Neural cell (in vitro differentiated cells): ENCODE results near the gene PPM1L. TPM values are rescaled to one million over a fixed set of nuclear protein-coding genes. Genes with fewer than 3 reads are reported as not detected.

Experiments
- H2AFZ ChIP-seq: fragments of 200-600, 300-800 bp; sonication (generic), shearing (Covaris generic); 2 replicates; pipeline ENCODE4 v1.6.0; 2014; ENCODE audit warnings: low read depth, mild to moderate bottlenecking, antibody characterized with exemption, low read length, moderate library complexity
- H3F3A ChIP-seq: fragments of 200-600 bp; shearing (Covaris generic); 2 replicates; pipeline ENCODE4 v1.6.1; 2016; ENCODE audit warnings: mild to moderate bottlenecking, moderate library complexity, mixed read lengths, antibody characterized with exemption, low read length; ENCODE audit not compliant: insufficient read depth, poor library complexity, severe bottlenecking
- H3K27ac ChIP-seq: fragments of 200-600, 300-800 bp; sonication (generic), shearing (Covaris generic); 2 replicates; pipeline ENCODE4 v1.5.1; 2014; ENCODE audit warnings: mild to moderate bottlenecking, low read length, moderate library complexity
- H3K27me3 ChIP-seq: fragments of 300-800, 200-600 bp; sonication (generic), shearing (Covaris generic); 2 replicates; pipeline ENCODE4 v1.6.0; 2014; ENCODE audit warnings: mild to moderate bottlenecking, low read depth, low read length, moderate library complexity; ENCODE audit not compliant: insufficient read depth
- H3K36me3 ChIP-seq: fragments of 300-800, 200-600 bp; sonication (generic), shearing (Covaris generic); 2 replicates; pipeline ENCODE4 v1.5.1; 2014; ENCODE audit warnings: mild to moderate bottlenecking, antibody characterized with exemption, low read length, moderate library complexity; ENCODE audit not compliant: insufficient read depth
- H3K4me2 ChIP-seq: fragments of 300-800, 200-600 bp; sonication (generic), shearing (Covaris generic); 2 replicates; pipeline ENCODE4 v1.6.0; 2014; ENCODE audit warnings: mild to moderate bottlenecking, low read length
- H3K4me3 ChIP-seq: fragments of 300-800, 200-600 bp; sonication (generic), shearing (Covaris generic); 2 replicates; pipeline ENCODE4 v1.5.1; 2014; ENCODE audit warnings: mild to moderate bottlenecking, low read length, moderate library complexity
- H3K79me2 ChIP-seq: fragments of 200-600 bp; shearing (Covaris generic); replicated peaks from 2 replicates; pipeline ENCODE4 v1.6.0; 2014; ENCODE audit warnings: mild to moderate bottlenecking, low read length, moderate library complexity; ENCODE audit not compliant: insufficient read depth
- H3K9ac ChIP-seq: fragments of 300-800, 200-600 bp; sonication (generic), shearing (Covaris generic); 2 replicates; pipeline ENCODE4 v1.6.1; 2016; ENCODE audit warnings: mild to moderate bottlenecking, low read length, mixed read lengths
- H3K9me2 ChIP-seq: fragments of 200-600 bp; shearing (Covaris generic); 2 replicates; pipeline ENCODE4 v1.6.1; 2016; ENCODE audit warnings: mild to moderate bottlenecking, low read length, mixed read lengths; ENCODE audit not compliant: insufficient read depth
- H3K9me3 ChIP-seq: fragments of 200-600, 300-800 bp; sonication (generic), shearing (Covaris generic); 2 replicates; pipeline ENCODE4 v1.6.1; 2016; ENCODE audit warnings: mild to moderate bottlenecking, mixed run types, low read length, moderate library complexity, mixed read lengths
- H4K20me1 ChIP-seq: fragments of 200-600 bp; shearing (Covaris generic); 2 replicates; pipeline ENCODE4 v1.6.1; 2016; ENCODE audit warnings: mild to moderate bottlenecking, mixed run types; ENCODE audit not compliant: insufficient read depth
- CTCF ChIP-seq: fragments of 450-650 bp; IDR thresholded peaks from 2 replicates; pipeline ENCODE4 v1.5.1; 2014; ENCODE audit warnings: antibody characterized with exemption, mild to moderate bottlenecking, moderate library complexity; ENCODE audit not compliant: poor library complexity, severe bottlenecking
- EP300 ChIP-seq: fragments of 450-650 bp; conservative IDR thresholded peaks from 2 replicates; pipeline ENCODE4 v1.6.1; 2014; ENCODE audit warnings: antibody characterized with exemption, mild to moderate bottlenecking, moderate library complexity; ENCODE audit not compliant: poor library complexity, severe bottlenecking
- EZH2 ChIP-seq: fragments of 200-600, 300-800 bp; shearing (Covaris generic), sonication (generic); IDR thresholded peaks from 2 replicates; pipeline ENCODE4 v1.6.1; 2014; ENCODE audit warnings: antibody characterized with exemption, low read length, borderline replicate concordance, mild to moderate bottlenecking; ENCODE audit not compliant: insufficient read depth, poor library complexity, severe bottlenecking
- MXI1 ChIP-seq: fragments of 450-650 bp; conservative IDR thresholded peaks from 2 replicates; pipeline ENCODE4 v1.6.1; 2014; ENCODE audit warnings: antibody characterized with exemption, mild to moderate bottlenecking; ENCODE audit not compliant: poor library complexity, severe bottlenecking
- POLR2AphosphoS5 ChIP-seq: IDR thresholded peaks from 2 replicates; pipeline ENCODE4 v1.6.1; 2012
- RAD21 ChIP-seq: fragments of 450-650 bp; conservative IDR thresholded peaks from 2 replicates; pipeline ENCODE4 v1.6.1; 2014; ENCODE audit warnings: antibody characterized with exemption, mild to moderate bottlenecking, moderate library complexity
- REST ChIP-seq: IDR thresholded peaks from 2 replicates; pipeline ENCODE4 v1.6.1; 2012; ENCODE audit warnings: borderline replicate concordance
- SMC3 ChIP-seq: fragments of 450-650 bp; conservative IDR thresholded peaks from 2 replicates; pipeline ENCODE4 v1.6.1; 2014; ENCODE audit warnings: antibody characterized with exemption, mild to moderate bottlenecking, moderate library complexity; ENCODE audit not compliant: poor library complexity
- TAF1 ChIP-seq: IDR thresholded peaks from 2 replicates; pipeline ENCODE4 v1.6.1; 2012; ENCODE audit warnings: low read depth
- polyA plus RNA-seq: library from polyadenylated mRNA; depleted of rRNA; stranded (reverse); fragments of >200 nt; gene quantifications from 2 replicates; pipeline ENCODE4 v1.2.3, GENCODE V29; 2014

PPM1L gene
- polyA plus RNA-seq, 1 donor from 2014 or later = 24.9 TPM

- TF ChIP-seq EP300 (no peak), TAF1 (no peak), REST (no peak), EZH2 (no peak)
Observed at GRCh38 chr3:161051856-161052255, 295.8 kb downstream of the PPM1L start.

GRCh38 chr3:161054860-161055604, 299.0 kb downstream of the PPM1L start:
- H3K36me3 ChIP-seq = no peaks in the 10 kb centered on the region
- no peak overlapping the region for H3K27ac ChIP-seq
- no peak overlapping the region for H2AFZ ChIP-seq
- H3K79me2 ChIP-seq = no peaks in the 10 kb centered on the region
- TF ChIP-seq POLR2AphosphoS5 = no peak
- no peak for TF ChIP-seq RAD21
- TF ChIP-seq SMC3 = no peak
- TF ChIP-seq REST = no peak
- no peak for TF ChIP-seq TAF1
- TF ChIP-seq EZH2 = no peak
- TF ChIP-seq CTCF = no peak
- no peak for TF ChIP-seq EP300
- TF ChIP-seq MXI1 = no peak
- no peaks in the 10 kb centered on the region for H4K20me1 ChIP-seq
- no peak overlapping the region for H3K9ac ChIP-seq
- H3F3A ChIP-seq = no peaks in the 10 kb centered on the region
- no peak overlapping the region for H3K4me3 ChIP-seq
- H3K27me3 ChIP-seq = no peaks in the 10 kb centered on the region
- H3K9me2 ChIP-seq = no peaks in the 10 kb centered on the region
- no peak overlapping the region for H3K4me2 ChIP-seq
- no peaks in the 10 kb centered on the region for H3K9me3 ChIP-seq

More at GRCh38 chr3:161051856-161052255, 295.8 kb downstream of the PPM1L start:
- Histone ChIP-seq H3K4me2 (no peak overlapping the region), H3K4me3 (no peak overlapping the region), H3F3A (no peaks in the 10 kb centered on the region), H3K27ac (no peak overlapping the region), H3K9me3 (no peaks in the 10 kb centered on the region), H2AFZ (no peak overlapping the region), H3K36me3 (no peaks in the 10 kb centered on the region), H3K9ac (no peak overlapping the region), H4K20me1 (no peaks in the 10 kb centered on the region), H3K9me2 (no peaks in the 10 kb centered on the region), H3K79me2 (no peaks in the 10 kb centered on the region), H3K27me3 (no peaks in the 10 kb centered on the region)
